ENCODE measurements around the gene PRKCE. TPM values are rescaled to one million over a fixed set of nuclear protein-coding genes. Genes with fewer than 3 reads are reported as not detected.

PRKCE gene
- total RNA-seq, 3 donors from 2014 or later (not counting 1 experiment from before 2014, with no cell fraction given) = 35.2 to 42.1 (median 38.6) TPM

- no peaks in the 10 kb centered on the region for H3K9me3 ChIP-seq (ENCODE audit: control insufficient read depth, insufficient read depth, low read length)
- Mint-ChIP-seq H3K27me3 (ENCODE audit: low read depth in 2 of 2) (no peaks in the 10 kb centered on the region), H3K4me3 (no peak overlapping the region), H3K27ac (no peak overlapping the region), H3K4me1 (no peaks in the 10 kb centered on the region), H3K9me3 (no peaks in the 10 kb centered on the region), H3K36me3 (no peaks in the 10 kb centered on the region)
- H3K36me3 ChIP-seq (ENCODE audit: control insufficient read depth, insufficient read depth, low read length) = peaks cover 2% of the 10 kb centered on the region
- no peaks in the 10 kb centered on the region for H3K27me3 ChIP-seq (ENCODE audit: control insufficient read depth, insufficient read depth, low read length)
- no peaks in the 10 kb centered on the region for H3K4me1 ChIP-seq (ENCODE audit: control insufficient read depth, insufficient read depth, low read length)
- intact Hi-C loops (cut with micrococcal nuclease) = no loop called here
- no peak overlapping the region for H3K27ac ChIP-seq (ENCODE audit: low read length)
- TF ChIP-seq CTCF (IDR thresholded peaks at IDR 0.05) = no peak
- ATAC-seq (no peak), DNase-seq (no peak)
- WGBS (ENCODE audit: insufficient coverage) = 90% methylated on average over 10 of the region's 10 CpGs
- no peak overlapping the region for H3K4me3 ChIP-seq (ENCODE audit: low read length)
These were observed 367.5 kb downstream of the PRKCE start for GRCh38 chr2:46018773-46019591.

DNA sequence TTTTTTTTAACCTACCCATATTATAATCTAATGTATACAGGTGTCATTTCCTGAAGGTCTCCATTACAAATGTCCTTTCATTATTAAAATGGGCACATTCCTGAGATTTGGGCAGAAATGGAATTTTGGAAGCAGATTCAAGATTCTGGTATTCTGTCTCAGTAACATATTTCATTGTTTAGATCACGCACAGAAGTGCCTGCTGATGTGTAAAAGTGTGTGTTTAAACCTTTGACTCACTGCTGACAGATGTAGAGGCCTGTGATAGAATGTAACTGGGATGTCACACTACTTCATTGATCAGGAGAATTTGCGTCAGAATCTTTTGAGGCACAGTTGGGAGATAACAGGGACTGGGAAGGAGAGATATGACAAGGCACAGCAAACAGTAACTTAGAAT, 368.9 kb downstream of the PRKCE start:
- H3K36me3 ChIP-seq (ENCODE audit: control insufficient read depth, insufficient read depth, low read length) = no peaks in the 10 kb centered on the region
- TF ChIP-seq CTCF (IDR thresholded peaks at IDR 0.05) = no peak
- H3K4me1 ChIP-seq (ENCODE audit: control insufficient read depth, insufficient read depth, low read length) = no peaks in the 10 kb centered on the region
- H3K27me3 ChIP-seq (ENCODE audit: control insufficient read depth, insufficient read depth, low read length) = no peaks in the 10 kb centered on the region
- H3K4me3 ChIP-seq (ENCODE audit: low read length) = no peak overlapping the region
- H3K9me3 ChIP-seq (ENCODE audit: control insufficient read depth, insufficient read depth, low read length) = no peaks in the 10 kb centered on the region
- DNase-seq (no peak), ATAC-seq (no peak)
- no peak overlapping the region for H3K27ac ChIP-seq (ENCODE audit: low read length)
- WGBS (ENCODE audit: insufficient coverage) = 98% methylated on average over 2 of the region's 2 CpGs
- no peaks in the 10 kb centered on the region for H3K27me3 Mint-ChIP-seq (ENCODE audit: low read depth in 2 of 2)
- H3K36me3 Mint-ChIP-seq = no peaks in the 10 kb centered on the region
- no peaks in the 10 kb centered on the region for H3K4me1 Mint-ChIP-seq
- H3K27ac Mint-ChIP-seq = no peak overlapping the region
- intact Hi-C loops (cut with micrococcal nuclease) = no loop called here
- no peaks in the 10 kb centered on the region for H3K9me3 Mint-ChIP-seq
- H3K4me3 Mint-ChIP-seq = no peak overlapping the region

DNA sequence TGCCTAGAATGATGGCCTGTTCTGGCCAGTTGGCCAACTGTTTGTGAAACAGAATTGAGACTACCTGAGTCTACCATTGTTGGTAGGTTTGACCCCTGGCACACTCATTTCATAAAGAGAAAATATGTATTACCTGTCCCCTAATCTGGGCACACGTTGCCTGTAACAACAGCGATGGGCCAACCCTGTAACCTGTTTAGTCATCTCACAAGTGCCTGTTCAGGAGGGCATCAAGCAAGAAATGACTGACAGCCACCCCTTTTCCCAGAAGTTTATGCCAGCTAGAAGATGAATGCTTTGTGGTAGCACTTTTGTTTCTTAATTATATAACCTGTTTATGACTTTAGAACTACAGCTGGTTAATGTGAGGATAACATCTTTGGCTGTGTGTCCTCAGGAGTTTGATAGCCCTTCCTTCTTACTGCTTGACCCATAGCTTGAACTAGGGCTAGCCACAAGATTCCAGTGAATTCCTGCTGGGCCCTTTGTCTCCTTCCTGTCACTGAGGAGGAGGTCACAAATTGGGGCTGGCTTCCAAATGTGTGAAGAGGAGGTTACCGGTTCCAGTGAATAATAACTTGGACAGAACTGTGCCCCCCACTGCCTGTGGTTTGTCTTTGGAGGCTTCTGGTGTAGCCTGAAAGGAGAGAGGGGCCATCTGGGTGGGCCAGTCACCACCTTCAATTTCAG, 371.8 kb downstream of the PRKCE start:
- Histone ChIP-seq H3K27me3 (ENCODE audit: control insufficient read depth, insufficient read depth, low read length) (no peaks in the 10 kb centered on the region), H3K9me3 (ENCODE audit: control insufficient read depth, insufficient read depth, low read length) (no peaks in the 10 kb centered on the region), H3K36me3 (ENCODE audit: control insufficient read depth, insufficient read depth, low read length) (no peaks in the 10 kb centered on the region), H3K4me3 (ENCODE audit: low read length) (no peak overlapping the region), H3K27ac (ENCODE audit: low read length) (no peak overlapping the region), H3K4me1 (ENCODE audit: control insufficient read depth, insufficient read depth, low read length) (no peaks in the 10 kb centered on the region)
- no peak for TF ChIP-seq CTCF (IDR thresholded peaks at IDR 0.05)
- H3K36me3 Mint-ChIP-seq = no peaks in the 10 kb centered on the region
- no peaks in the 10 kb centered on the region for H3K4me1 Mint-ChIP-seq
- no peak overlapping the region for H3K27ac Mint-ChIP-seq
- ATAC-seq (no peak), DNase-seq (no peak)
- H3K4me3 Mint-ChIP-seq = no peak overlapping the region
- no peaks in the 10 kb centered on the region for H3K27me3 Mint-ChIP-seq (ENCODE audit: low read depth in 2 of 2)
- intact Hi-C loops (cut with micrococcal nuclease) = no loop called here
- H3K9me3 Mint-ChIP-seq = no peaks in the 10 kb centered on the region
- 77% methylated on average over 3 of the region's 3 CpGs for WGBS (ENCODE audit: insufficient coverage)
